Suppressor macrophage treated with lipopolysaccharide for 4 hours (primary cell): ENCODE data around the gene TLE5.
A peak's percentile ranks its signal among the peaks of the same experiment; 100 is the strongest.
"Not testable (repeated sequence)": the region's sequence is repeated elsewhere in the genome, so short reads cannot be mapped to it uniquely, and the experiment has no call there.

Experiments
- DNase-seq: peaks from one replicate; pipeline ENCODE4 v3.0.0-alpha.2; 2020

Gene TLE5

GRCh38 chr19:3096267-3096901, 34.1 kb upstream of the TLE5 start:
- DNase-seq: no peak

GRCh38 chr19:3095441-3096191, 33.3 kb upstream of the TLE5 start:
- DNase-seq: no peak

GRCh38 chr19:3094601-3095440, 32.5 kb upstream of the TLE5 start:
- DNase-seq: peak; percentile 33

- DNase-seq: not testable (repeated sequence)
These were observed 27.1 kb upstream of the TLE5 start for GRCh38 chr19:3089299-3089855.

GRCh38 chr19:3087769-3088168, 25.5 kb upstream of the TLE5 start:
- DNase-seq: no peak

DNA sequence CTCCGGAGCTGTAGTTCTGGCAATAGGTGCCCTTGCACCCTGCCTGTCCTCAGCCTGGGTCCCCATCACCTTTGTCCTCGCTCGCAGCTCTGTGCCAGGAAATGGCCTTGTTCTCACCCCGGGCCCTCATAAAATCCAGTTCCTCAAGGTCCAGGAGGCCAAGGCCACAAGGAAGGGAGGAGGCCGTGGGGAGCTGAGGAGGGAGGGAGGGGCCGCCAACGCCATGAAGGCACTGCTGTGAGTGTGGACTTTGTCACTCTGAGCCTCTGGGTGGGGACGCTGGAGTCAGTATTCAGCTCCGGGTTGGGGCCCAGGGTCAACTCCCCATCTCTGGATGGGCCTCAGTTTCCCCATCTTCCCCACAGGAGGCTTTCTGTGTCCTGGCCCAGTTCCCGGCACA, 22.6 kb upstream of the TLE5 start:
- DNase-seq: no peak

- DNase-seq: no peak
These were observed 21.7 kb upstream of the TLE5 start for GRCh38 chr19:3083964-3084363.

DNA sequence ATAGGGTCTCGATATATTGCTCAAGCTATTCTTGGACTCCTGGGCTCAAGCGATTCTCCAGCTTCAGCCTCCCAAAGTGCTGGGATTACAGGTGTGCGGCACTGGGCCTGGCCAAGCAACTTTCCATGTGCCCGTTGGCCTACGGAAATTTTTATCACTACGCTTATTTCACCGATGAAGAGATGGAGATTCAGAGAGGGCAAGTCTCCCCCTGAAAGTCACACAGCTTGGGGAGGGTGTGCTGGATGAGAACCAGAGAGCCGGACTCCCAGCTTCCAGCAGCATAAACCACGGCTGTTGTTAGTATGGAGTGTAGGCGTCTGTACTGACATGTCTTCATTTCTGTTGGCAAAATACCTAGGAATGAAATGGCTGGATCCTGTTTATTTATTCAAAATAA, 20.0 kb upstream of the TLE5 start:
- no peak for DNase-seq

GRCh38 chr19:3080286-3080685, 18.0 kb upstream of the TLE5 start:
- no peak for DNase-seq

- DNase-seq: no peak
These were observed 17.3 kb upstream of the TLE5 start for GRCh38 chr19:3079578-3079977.

DNA sequence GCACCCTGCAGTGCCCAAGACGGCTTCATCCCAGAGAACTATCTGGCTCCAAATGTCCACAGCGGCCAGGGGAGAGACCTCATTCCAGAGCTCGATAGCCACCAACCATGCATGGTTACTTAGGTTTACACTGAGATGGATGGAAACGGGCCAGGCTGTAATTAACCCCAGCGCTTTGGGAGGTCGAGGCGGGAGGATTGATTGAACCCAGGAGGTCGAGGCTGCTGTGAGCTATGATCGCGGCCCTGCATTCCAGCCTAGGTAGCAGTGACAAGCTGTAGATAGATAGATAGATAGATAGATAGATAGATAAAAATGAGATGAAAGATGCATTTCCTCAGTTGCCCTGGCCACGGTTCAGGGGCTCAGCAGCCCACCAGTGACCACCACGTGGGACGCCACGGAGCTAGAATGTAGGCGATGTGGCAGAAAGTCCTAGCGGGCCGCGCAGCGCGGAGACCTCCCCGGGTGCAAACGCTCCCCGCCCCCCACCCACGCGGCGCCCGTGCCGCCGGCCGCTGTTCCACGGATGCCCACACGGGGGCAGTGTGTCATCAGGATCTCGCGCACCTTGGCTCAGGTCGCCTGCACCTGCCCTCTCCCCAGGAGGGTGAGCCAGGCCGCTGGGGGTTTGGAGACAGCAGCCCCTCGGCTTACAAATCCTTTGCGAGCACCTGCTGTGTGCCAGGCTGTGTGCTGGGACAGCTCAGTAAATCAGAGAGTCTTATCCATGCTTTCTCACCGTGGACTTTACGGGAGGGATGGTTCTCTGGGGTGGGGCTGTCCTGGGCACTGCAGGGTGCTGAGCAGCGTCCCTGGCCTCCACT, 13.5 kb upstream of the TLE5 start:
- DNase-seq: peak; percentile 61

- no peak for DNase-seq
These were observed 11.8 kb upstream of the TLE5 start for GRCh38 chr19:3073931-3074595.

- DNase-seq: peak; percentile 32
These were observed 10.9 kb upstream of the TLE5 start for GRCh38 chr19:3073159-3073563.

DNA sequence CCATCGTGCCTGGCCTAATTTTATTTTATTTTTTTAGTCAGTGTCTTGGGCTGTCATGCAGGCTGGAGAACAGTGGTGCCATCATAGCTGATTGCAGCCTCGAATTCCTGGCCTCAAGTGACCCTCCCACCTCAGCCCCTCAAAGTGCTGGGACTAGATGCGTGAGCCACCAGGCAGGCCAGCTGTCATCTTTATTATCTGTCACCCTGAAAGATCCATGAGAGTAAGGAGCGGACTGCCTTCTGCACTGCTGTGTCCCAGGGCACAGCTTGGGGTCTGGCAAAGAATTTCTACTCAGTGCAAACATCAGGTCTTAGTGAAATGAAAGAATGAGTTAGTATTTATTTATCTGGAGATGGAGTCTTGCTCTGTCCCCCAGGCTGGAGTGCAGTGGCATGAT, 9.5 kb upstream of the TLE5 start:
- no peak for DNase-seq

DNA sequence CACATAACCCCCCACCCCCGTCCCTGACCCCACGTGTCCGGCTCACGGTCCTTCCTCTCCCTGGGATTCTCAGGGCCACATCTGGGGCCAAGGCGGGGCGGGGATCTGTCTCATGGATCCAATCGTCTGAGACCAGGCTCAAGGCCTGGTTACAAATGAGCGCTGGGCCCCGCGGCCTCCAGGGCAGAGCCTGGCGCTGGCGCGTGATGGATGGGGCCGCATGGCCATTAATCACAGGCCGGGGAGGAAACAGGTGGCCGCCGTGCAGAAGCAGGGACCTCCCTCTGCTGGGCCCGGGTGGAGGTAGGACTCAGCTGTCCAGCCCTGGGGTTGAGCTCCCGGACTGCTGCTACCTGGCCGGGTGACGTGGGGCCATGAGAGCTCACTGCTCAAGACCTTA, 5.8 kb upstream of the TLE5 start:
- no peak for DNase-seq

DNA sequence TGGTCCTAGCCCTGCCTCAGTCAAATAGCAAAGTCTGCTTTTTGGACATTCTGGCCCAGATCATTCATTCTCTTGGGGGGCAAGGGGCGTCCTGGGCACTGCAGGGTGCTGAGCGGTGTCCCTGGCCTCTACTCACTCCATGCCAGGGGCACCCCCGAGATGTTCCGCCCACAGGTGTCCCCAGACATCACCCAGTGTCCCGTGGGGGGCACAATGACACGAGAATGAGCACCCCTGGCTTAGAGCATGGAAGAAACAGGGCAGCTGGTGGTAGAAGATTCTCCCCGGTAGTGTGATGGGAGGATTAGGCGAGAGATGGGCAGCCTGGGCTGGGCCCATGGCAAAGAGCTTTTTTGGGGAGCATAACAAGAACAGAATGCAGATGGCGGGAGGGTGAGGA, 5.3 kb upstream of the TLE5 start:
- no peak for DNase-seq

DNA sequence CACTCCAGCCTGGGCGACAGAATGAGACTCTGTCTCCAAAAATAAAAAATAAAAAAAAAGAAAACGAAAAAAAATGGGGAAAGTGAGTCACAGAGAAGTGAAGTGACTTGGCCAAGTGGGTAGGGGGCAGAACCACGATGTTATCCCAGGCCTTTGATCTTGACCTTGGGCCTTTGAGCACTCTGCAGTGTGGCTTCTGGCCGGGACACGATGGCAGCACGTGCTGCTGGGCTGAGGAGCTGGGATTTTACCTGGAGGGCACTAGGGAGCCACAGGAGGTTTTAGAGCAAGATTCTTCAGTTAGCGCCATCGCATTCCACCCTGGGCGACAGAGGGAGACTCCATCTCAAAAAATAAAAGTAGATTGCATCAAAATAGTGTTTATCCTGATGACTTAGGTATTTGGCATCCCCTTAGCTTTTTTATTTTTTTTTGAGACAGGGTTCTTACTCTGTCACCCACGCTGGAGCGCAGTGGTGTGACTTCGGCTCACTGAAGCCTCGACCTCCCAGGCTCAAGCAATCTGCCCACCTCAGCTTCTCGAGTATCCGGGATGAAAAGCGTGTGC, 4.3 kb upstream of the TLE5 start:
- no peak for DNase-seq

DNA sequence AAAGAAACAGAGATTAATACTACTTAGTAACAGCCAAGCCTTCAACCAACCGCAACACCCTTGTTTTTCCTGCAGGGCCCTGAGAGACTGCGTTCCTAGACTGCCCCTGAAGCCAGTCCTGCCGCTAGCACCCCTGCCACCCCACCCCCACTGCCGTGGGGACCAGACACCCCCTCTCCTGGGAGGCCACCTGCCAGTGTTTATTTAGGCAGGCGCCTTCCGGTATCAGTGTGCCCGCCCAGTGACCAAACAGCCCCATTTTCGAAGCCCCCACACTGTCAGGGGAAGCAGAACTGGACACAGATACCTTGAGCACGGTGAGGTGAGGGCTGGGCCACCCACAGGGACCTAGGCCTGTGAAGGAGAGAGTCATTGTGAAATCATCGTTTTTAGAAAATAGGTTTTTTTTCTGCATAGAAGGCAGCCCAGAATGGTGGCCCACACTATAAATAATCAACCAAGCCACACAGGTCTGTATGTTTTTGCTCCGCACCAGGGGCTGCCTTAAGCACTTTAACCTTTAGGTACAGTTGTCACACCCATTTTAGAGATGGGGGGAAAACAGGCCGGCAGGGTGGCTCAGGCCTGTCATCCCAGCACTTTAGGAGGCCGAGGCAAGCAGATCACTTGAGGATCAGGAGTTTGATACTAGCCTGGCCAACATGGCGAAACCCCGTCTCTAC, 3.5 kb upstream of the TLE5 start:
- DNase-seq: no peak

- DNase-seq: no peak
These were observed 1.7 kb upstream of the TLE5 start for GRCh38 chr19:3064011-3064330.

DNA sequence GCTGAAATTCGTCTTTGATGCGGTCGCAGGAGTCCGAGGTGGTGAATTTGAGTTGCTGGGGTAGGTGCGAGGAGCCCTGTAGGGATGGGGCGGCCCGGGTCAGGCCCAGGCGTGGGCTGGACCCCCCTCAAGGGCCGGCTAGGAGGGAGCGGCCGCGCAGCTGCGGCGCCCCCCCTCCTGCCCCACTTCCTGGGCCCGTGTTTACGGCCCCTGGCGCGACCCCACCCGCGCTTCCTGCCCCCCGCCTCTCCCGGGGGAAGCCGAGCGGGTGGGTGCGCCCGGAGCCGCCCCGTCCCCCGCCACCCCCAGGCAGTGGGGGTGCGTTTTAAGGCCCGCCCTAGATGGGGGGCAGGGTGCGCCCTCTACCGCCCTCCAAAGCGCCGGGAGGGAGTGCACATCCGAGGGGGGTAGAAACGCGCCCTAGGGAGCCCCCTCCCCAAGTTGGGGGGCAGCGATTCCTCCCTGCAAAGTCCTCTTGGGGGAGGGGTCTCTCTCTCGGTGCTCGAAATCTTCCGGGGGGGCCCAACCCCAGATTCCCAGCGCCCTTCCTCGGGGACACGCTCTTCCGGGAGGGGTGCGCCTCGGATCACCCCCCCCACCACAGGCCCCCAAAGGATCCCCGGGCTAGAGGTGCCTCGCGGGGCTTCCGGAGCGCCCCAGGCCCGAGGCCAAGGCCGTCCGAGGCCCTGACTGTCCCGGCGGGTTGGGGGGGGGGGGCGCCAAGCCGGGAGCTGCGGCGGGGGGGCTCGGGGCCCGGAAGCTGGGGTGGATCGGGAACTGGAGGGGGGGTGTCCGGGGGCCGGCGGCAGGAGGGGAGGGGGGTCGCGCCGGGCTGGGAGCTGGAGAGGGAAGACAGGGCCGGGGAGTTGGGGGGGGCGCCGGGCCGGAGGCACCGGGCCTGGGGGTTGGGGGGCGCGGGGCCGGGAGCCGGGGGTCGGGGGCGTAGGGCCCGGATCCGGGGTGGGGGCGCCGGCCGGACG, 823 bp downstream of the TLE5 start:
- DNase-seq: peak; percentile 15
